GM18526 (cell line): ENCODE measurements around the gene CCDC43.

ENCODE experiments used
- POLR2A ChIP-seq: IDR thresholded peaks from 3 replicates; pipeline ENCODE4 v1.6.1; 2011; ENCODE audit not compliant: insufficient read length; ENCODE audit errors: extremely low read depth

The CCDC43 gene

GRCh38 chr17:44633998-44634397 is 55.6 kb downstream of the CCDC43 start:
- no peak for TF ChIP-seq POLR2A

GRCh38 chr17:44630703-44631102 is 58.9 kb downstream of the CCDC43 start:
- TF ChIP-seq POLR2A, result no peak

GRCh38 chr17:44629314-44629713 is 60.3 kb downstream of the CCDC43 start:
- TF ChIP-seq POLR2A, result no peak

- no peak for TF ChIP-seq POLR2A
These were observed 61.1 kb downstream of the CCDC43 start for GRCh38 chr17:44628243-44629188.

- no peak for TF ChIP-seq POLR2A
These were observed 61.9 kb downstream of the CCDC43 start for GRCh38 chr17:44627513-44628242.
